Mucosa of descending colon (tissue), 3 donors: ENCODE measurements around the gene RPEL1. TPM values are rescaled to one million over a fixed set of nuclear protein-coding genes. Genes with fewer than 3 reads are reported as not detected.
A peak's percentile ranks its signal among the peaks of the same experiment; 100 is the strongest.

Experiments used
- ATAC-seq: fragments of 200-7000 bp; cut with Tn5 transposase; one replicate; pipeline ENCODE4 v1.9.1; 2020; ENCODE audit warnings: mild to moderate bottlenecking, moderate library complexity
- DNase-seq, 3 donors: peaks; one replicate each; pipeline ENCODE4 v3.0.0-alpha.2; 2020
- H3K36me3 ChIP-seq: fragments of 200-600 bp; one replicate; pipeline ENCODE4 v1.8.0; 2021; ENCODE audit warnings: low read depth, mild to moderate bottlenecking
- H3K4me1 ChIP-seq: fragments of 200-600 bp; one replicate; pipeline ENCODE4 v1.8.0; 2021; ENCODE audit warnings: low read depth, mild to moderate bottlenecking
- H3K4me3 ChIP-seq: fragments of 200-600 bp; one replicate; pipeline ENCODE4 v1.8.0; 2021; ENCODE audit warnings: mild to moderate bottlenecking
- H3K9me3 ChIP-seq: fragments of 200-600 bp; one replicate; pipeline ENCODE4 v1.8.0; 2021; ENCODE audit warnings: mild to moderate bottlenecking
- CTCF ChIP-seq: fragments of 200-600 bp; IDR thresholded peaks from one replicate; pipeline ENCODE4 v1.8.0; 2022; ENCODE audit warnings: antibody characterized with exemption, mild to moderate bottlenecking
- intact Hi-C, 2 donors: fragments of 100-400 bp; cut with DNase I in 1 of 2; cut with micrococcal nuclease in 1 of 2; formaldehyde crosslinking; loops; one replicate each; pipeline versions ENCODE4 v1.11.0 to v1.11.1; 2022; cut with DNase I, micrococcal nuclease
- total RNA-seq, 3 donors: library from RNA; stranded (reverse); fragmentation: NEBNext Ultra II Directional in 2 of 3; extraction: Animal tissue kit (Norgen Biotek cat#: 25700) in 2 of 3; gene quantifications; one replicate each; pipeline versions ENCODE4 v1.2.1 to v1.2.4, GENCODE V29; 2021 to 2023
- donor health status: DM: no; HTN: no; CAD: no; lungs with moderate emphysema.
- donor health status: DM: no; HTN: no; CAD: no.
- donor health status: DM: no; HTN: yes; CAD: no.

The RPEL1 gene
- total RNA-seq, 3 donors from 2014 or later = 0.13 TPM; not detected in 2

DNA sequence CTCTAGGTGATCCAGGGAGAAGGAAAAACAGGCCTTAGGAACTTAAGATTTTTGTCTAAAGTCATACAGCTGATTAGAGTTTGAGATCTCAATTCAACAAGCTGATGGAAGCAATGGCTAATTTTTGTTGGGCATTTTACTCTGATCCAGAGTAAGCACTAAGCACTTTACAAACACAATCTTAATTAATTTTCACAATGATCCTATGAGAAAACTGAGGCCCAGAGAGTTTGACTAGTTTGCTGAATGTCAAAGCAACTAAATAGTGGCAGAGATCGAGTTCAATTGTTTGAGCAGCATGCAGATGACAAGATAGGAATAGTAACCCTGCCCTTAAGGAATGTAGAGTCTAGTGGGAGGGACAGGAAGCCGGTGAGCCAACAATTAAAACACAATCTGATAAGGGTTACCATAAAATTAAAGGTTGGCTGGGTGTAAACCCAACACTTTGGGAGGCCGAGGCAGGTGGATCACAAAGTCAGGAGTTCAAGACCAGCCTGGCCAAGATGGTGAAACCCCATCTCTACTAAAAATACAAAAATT lies 13.5 kb upstream of the RPEL1 start:
- DNase-seq (no peak), ATAC-seq (peak; percentile 74)
- intact Hi-C loops = no loop called here
- no peak overlapping the region for H3K4me3 ChIP-seq
- H3K4me1 ChIP-seq = peaks cover 8% of the 10 kb centered on the region
- no peaks in the 10 kb centered on the region for H3K9me3 ChIP-seq
- TF ChIP-seq CTCF = no peak
- H3K36me3 ChIP-seq = no peaks in the 10 kb centered on the region

- intact Hi-C loops = no loop called here
- ATAC-seq (peak; percentile 63), DNase-seq (no peak)
- no peaks in the 10 kb centered on the region for H3K36me3 ChIP-seq
- H3K9me3 ChIP-seq = no peaks in the 10 kb centered on the region
- H3K4me3 ChIP-seq = no peak overlapping the region
- no peak for TF ChIP-seq CTCF
- peaks cover 3% of the 10 kb centered on the region for H3K4me1 ChIP-seq
These were observed 12.8 kb upstream of the RPEL1 start for GRCh38 chr10:103232772-103233488.

DNA sequence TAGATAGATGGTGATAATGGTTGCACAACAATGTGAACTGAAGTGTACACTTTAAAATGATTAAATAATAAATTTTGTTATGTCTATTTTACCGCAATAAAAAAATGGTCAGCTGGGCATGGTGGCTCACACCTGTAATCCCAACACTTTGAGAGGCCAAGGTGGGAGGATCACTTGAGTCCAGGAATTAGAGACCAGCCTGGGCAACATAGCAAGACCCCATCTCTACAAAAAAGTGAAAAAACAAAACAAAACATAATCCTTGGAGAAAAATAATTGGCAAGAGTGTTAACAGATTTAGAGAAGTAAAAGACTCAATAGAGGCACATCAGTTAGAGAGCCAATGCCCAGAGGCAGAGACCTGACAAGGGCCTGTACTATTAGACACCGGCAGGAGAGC lies 9.9 kb upstream of the RPEL1 start:
- no peak for TF ChIP-seq CTCF
- DNase-seq (no peak), ATAC-seq (no peak)
- Histone ChIP-seq H3K9me3 (no peaks in the 10 kb centered on the region), H3K4me1 (peaks cover 11% of the 10 kb centered on the region), H3K4me3 (no peak overlapping the region), H3K36me3 (no peaks in the 10 kb centered on the region)
- intact Hi-C loops = no loop called here

- Histone ChIP-seq H3K4me3 (no peak overlapping the region), H3K4me1 (peaks cover 27% of the 10 kb centered on the region), H3K36me3 (no peaks in the 10 kb centered on the region), H3K9me3 (no peaks in the 10 kb centered on the region)
- TF ChIP-seq CTCF = no peak
- DNase-seq (peak; percentile 65 to 87 (median 69)), ATAC-seq (peak; percentile 69)
- intact Hi-C loops = no loop called here
These were observed 7.0 kb upstream of the RPEL1 start for GRCh38 chr10:103238506-103239252.

DNA sequence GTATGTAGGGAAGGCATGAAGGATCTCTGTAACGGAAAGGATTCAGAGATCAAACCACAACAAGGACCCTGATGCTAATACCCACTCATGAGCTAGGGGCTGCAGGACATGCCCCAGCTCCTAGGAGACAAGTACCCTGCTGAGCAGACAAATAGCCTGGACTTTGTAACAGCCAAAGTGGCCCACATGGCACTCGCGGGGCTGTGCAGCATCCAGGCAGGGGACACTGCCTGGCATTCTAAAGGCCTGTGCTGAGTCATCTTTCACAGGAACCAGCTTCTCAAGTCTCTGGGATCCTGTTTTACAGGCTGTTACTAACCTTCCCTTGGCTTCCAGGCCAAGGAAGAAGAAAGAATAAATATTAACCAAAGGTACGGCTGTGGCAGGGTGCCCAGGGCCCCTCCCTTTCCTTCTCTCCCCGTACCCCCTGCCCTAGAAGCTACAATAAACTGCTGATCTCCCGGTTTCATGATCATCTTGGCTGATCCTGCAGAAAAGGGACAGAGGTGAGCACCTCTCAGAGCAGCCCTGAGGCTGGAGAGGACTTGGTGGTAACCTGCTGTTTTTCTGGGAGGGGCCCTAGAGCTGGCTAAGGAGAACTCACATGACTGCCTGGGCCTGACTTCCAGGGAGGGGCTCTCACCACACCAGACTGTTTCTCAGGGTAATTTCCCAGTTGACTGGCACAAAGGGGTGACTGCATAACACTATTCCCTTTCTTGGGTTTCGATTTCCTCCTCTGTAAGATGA lies 4.2 kb upstream of the RPEL1 start:
- intact Hi-C loops = loop anchor here (5.0 to 10.0 kb wide), 2 partner anchors 317 to 324 kb away; partner anchors contain the start of gene CNNM2 (in 1 of the 2)
- TF ChIP-seq CTCF = no peak
- DNase-seq (peak; percentile 83 to 95 (median 89)), ATAC-seq (peak; percentile 86)
- Histone ChIP-seq H3K36me3 (no peaks in the 10 kb centered on the region), H3K4me3 (no peak overlapping the region), H3K4me1 (peaks cover 27% of the 10 kb centered on the region), H3K9me3 (no peaks in the 10 kb centered on the region)
